H1 (cell line): ENCODE data around the gene GP2. TPM values are rescaled to one million over a fixed set of nuclear protein-coding genes. Genes with fewer than 3 reads are reported as not detected.

Experiments used
- CTBP2 ChIP-seq: IDR thresholded peaks from 2 replicates; pipeline ENCODE4 v1.7.0; 2011; ENCODE audit warnings: borderline replicate concordance, mild to moderate bottlenecking, moderate library complexity, mixed read lengths, low read length; ENCODE audit not compliant: insufficient read depth, insufficient read length
- EGR1 ChIP-seq: IDR thresholded peaks from 2 replicates; pipeline ENCODE4 v1.6.1; 2011; ENCODE audit warnings: low read depth, low read length, borderline replicate concordance
- GTF2F1 ChIP-seq: IDR thresholded peaks from 2 replicates; pipeline ENCODE4 v1.6.1; 2012; ENCODE audit warnings: low read depth, low read length, improper control_type of control experiment, borderline replicate concordance
- KDM5A ChIP-seq: fragments of 200-600 bp; IDR thresholded peaks from 2 replicates; pipeline ENCODE4 v1.7.1; 2012; ENCODE audit warnings: mild to moderate bottlenecking, low read length, inconsistent platforms, mixed read lengths
- SP1 ChIP-seq: IDR thresholded peaks from 2 replicates; pipeline ENCODE4 v1.6.1; 2011; ENCODE audit warnings: low read depth, low read length
- TAF1 ChIP-seq: IDR thresholded peaks from 2 replicates; pipeline ENCODE4 v1.6.1; 2011; ENCODE audit warnings: mild to moderate bottlenecking, low read depth, low read length
- polyA plus RNA-seq, 7 experiments: library from polyadenylated mRNA; depleted of rRNA in 3 of 7; stranded (reverse) in 5 of 7; unstranded in 2 of 7; fragments of >200 nt in 5 of 7; fragments of 200-250 nt in 2 of 7; gene quantifications; 1 replicate in 5 of 7; 2 replicates in 1 of 7; 4 replicates in 1 of 7; pipeline versions ENCODE4 v1.2.1 to v1.2.3, GENCODE V29; 2011 to 2013; ENCODE audit warnings: missing spikeins in 2 of 7, mixed read lengths in 2 of 7
- total RNA-seq: library from RNA; stranded (reverse); fragmentation: NEBNext Ultra II Directional; extraction: Animal tissue kit (Norgen Biotek cat#: 25700); gene quantifications from 2 replicates; pipeline ENCODE4 v1.2.1, GENCODE V29; 2021

The GP2 gene
- total and polyA plus RNA-seq, 2 of the 8 experiments (the other 6 are each of a cell fraction or from before 2014, with no cell fraction given) = not detected

DNA sequence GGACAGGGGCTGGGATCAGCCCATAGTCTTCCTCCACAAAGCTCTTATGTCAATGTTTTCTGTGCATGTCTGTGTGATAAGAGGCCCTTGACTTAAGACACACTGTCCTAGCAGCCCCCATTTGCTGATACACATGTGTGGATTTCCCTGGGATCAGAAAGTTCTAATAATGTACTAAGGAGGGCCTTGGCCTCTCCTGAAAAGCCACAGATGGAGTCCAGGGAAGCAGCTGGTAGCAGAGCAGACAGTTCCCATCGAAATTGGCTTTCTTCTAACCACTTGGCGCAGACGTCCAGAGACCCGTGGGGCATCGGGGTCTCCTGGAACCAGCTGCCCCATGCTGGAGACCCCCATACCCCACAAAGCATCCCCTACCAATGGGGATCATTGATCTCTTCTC, 4.3 kb upstream of the GP2 start (continued):
- no peak for TF ChIP-seq TAF1
- TF ChIP-seq SP1 = no peak
- no peak for TF ChIP-seq CTBP2
- TF ChIP-seq GTF2F1 = no peak
- no peak for TF ChIP-seq KDM5A
- TF ChIP-seq EGR1 = no peak
